K562 (cell line): Measurements from ENCODE around the gene VPS45. TPM values are rescaled to one million over a fixed set of nuclear protein-coding genes. Genes with fewer than 3 reads are reported as not detected.

Source experiments
- CCAR2 ChIP-seq: fragments of 200-400 bp; formaldehyde crosslinking; IDR thresholded peaks from 2 replicates; pipeline ENCODE4 v1.6.1; 2017; ENCODE audit warnings: mild to moderate bottlenecking, low read depth, low read length
- HDAC2 ChIP-seq: fragments of 450-650 bp; IDR thresholded peaks from 2 replicates; pipeline ENCODE4 v1.6.1; 2016; ENCODE audit warnings: mild to moderate bottlenecking
- MBD1 ChIP-seq: fragments of 250-450 bp; sonication (Bioruptor Pico); IDR thresholded peaks from 2 replicates; pipeline ENCODE4 v1.8.0; 2022; ENCODE audit warnings: inconsistent platforms
- POLR2G ChIP-seq: fragments of 200-400 bp; formaldehyde crosslinking; IDR thresholded peaks from 2 replicates; pipeline ENCODE4 v1.6.1; 2017; ENCODE audit warnings: low read depth, mild to moderate bottlenecking, antibody characterized with exemption, low read length, moderate library complexity
- SETDB1 ChIP-seq: IDR thresholded peaks from one replicate; pipeline ENCODE4 v1.6.1; 2012; ENCODE audit warnings: low read length, control low read depth, inconsistent platforms
- TFAM ChIP-seq: fragments of 250-450 bp; sonication (Bioruptor Pico); conservative IDR thresholded peaks from 2 replicates; pipeline ENCODE4 v1.5.0; 2021; ENCODE audit warnings: mild to moderate bottlenecking, moderate library complexity
- ZNF395 ChIP-seq: fragments of 200-800 bp; sonication (Bioruptor generic); IDR thresholded peaks from 2 replicates; pipeline ENCODE4 v1.6.1; 2017; ENCODE audit warnings: missing genetic modification characterization, missing compliant biosample characterization
- polyA plus RNA-seq, 8 experiments: library from polyadenylated mRNA; depleted of rRNA in 4 of 8; stranded (reverse) in 5 of 8; unstranded in 3 of 8; fragments of >200 nt; fragmentation: Nextera tagmentation in 2 of 8; fragmentation: Illumina TruSeq in 1 of 8; extraction: Ambion mirVana in 2 of 8; extraction: Trizol in 1 of 8; gene quantifications; 2 replicates each; pipeline versions ENCODE4 v1.2.1 to v1.2.3, GENCODE V29; 2011 to 2014; ENCODE audit warnings: inconsistent platforms in 1 of 8, missing spikeins in 1 of 8
- total RNA-seq, 7 experiments: library from RNA; depleted of rRNA in 6 of 7; stranded (reverse); fragments of >200 nt in 6 of 7; fragmentation: Illumina TruSeq in 2 of 7; extraction: Trizol in 2 of 7; gene quantifications; 2 replicates each; pipeline versions ENCODE4 v1.2.1 to v1.2.3, GENCODE V29; 2011 to 2021; ENCODE audit warnings: low replicate concordance in 1 of 7
- TF ChIP-seq, protein P1 (sequence below): fragments of 250-450 bp; sonication (Bioruptor Pico); IDR thresholded peaks from 2 replicates; pipeline ENCODE4 v1.8.0; 2021; ENCODE audit warnings: mild to moderate bottlenecking, moderate library complexity
- TF ChIP-seq, protein P2 (sequence below), 2 experiments: fragments of 450-650 bp; formaldehyde crosslinking in 1 of 2; IDR thresholded peaks; 2 replicates each; pipeline versions ENCODE4 v1.4.0 to v1.6.1; 2014 to 2020; ENCODE audit warnings: mild to moderate bottlenecking in 2 of 2, borderline replicate concordance in 1 of 2, low read depth in 1 of 2
- TF ChIP-seq, protein P3 (sequence below): fragments of 450-650 bp; IDR thresholded peaks from 2 replicates; pipeline ENCODE4 v1.6.1; 2017; ENCODE audit warnings: antibody characterized with exemption

The VPS45 gene
- total and polyA plus RNA-seq, 9 of the 15 experiments (the other 6 are each of a cell fraction or from before 2014, with no cell fraction given): 17.9 to 48.2 (median 34.4) TPM

DNA sequence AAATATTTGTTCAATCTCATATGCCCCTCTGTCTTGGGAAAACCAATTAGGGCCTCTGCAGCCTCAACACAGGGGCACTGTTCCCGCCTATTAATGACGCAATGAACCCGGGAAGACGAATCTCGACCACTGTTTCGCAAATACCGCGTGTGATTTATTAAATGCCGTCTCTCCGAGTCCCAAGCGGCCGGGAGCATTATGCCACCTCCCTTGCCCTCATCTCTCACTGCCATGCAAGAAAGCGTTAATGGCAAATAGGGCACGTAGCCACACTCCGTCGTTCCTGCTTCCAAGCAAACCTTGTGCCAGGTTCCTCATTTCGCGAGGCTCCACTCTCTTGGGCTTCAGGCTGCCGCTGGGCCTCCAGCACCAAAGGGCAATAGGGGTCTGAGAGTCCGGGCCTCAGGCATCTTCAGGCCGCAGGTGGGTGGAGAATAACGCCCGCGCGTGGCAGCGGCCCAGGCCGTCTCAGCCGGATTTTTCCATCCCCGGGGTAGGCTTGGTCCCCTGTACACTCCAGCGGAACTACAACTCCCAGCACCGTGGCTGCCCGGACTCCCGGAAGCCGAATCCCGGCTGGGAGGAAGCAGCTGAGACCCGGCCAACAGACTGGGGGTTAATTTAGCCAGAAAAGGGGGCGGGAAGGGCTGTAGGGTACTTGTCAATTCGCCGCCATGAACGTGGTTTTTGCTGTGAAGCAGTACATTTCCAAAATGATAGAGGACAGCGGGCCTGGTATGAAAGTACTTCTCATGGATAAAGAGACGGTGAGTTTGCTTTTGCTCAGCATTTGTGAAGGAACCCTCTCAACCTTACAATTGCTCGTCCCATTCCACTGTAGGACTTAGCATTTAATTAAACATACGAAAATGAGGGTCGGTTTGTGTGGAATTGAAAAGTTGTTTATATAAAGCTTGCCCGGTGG, at the start of gene VPS45 (continued):
- TF ChIP-seq ZNF395: peak; percentile 83
- 0 out of 2 replicates have a peak, but pooled peaks have one; percentile 72 for TF ChIP-seq HDAC2
- TF ChIP-seq POLR2G: peak; percentile 96
- TF ChIP-seq TFAM: no peak
- TF ChIP-seq, protein P1, sequence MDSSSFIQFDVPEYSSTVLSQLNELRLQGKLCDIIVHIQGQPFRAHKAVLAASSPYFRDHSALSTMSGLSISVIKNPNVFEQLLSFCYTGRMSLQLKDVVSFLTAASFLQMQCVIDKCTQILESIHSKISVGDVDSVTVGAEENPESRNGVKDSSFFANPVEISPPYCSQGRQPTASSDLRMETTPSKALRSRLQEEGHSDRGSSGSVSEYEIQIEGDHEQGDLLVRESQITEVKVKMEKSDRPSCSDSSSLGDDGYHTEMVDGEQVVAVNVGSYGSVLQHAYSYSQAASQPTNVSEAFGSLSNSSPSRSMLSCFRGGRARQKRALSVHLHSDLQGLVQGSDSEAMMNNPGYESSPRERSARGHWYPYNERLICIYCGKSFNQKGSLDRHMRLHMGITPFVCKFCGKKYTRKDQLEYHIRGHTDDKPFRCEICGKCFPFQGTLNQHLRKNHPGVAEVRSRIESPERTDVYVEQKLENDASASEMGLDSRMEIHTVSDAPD (CRISPR knock-in tag): no peak
- TF ChIP-seq, protein P2, sequence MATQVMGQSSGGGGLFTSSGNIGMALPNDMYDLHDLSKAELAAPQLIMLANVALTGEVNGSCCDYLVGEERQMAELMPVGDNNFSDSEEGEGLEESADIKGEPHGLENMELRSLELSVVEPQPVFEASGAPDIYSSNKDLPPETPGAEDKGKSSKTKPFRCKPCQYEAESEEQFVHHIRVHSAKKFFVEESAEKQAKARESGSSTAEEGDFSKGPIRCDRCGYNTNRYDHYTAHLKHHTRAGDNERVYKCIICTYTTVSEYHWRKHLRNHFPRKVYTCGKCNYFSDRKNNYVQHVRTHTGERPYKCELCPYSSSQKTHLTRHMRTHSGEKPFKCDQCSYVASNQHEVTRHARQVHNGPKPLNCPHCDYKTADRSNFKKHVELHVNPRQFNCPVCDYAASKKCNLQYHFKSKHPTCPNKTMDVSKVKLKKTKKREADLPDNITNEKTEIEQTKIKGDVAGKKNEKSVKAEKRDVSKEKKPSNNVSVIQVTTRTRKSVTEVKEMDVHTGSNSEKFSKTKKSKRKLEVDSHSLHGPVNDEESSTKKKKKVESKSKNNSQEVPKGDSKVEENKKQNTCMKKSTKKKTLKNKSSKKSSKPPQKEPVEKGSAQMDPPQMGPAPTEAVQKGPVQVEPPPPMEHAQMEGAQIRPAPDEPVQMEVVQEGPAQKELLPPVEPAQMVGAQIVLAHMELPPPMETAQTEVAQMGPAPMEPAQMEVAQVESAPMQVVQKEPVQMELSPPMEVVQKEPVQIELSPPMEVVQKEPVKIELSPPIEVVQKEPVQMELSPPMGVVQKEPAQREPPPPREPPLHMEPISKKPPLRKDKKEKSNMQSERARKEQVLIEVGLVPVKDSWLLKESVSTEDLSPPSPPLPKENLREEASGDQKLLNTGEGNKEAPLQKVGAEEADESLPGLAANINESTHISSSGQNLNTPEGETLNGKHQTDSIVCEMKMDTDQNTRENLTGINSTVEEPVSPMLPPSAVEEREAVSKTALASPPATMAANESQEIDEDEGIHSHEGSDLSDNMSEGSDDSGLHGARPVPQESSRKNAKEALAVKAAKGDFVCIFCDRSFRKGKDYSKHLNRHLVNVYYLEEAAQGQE (IDR thresholded peaks at IDR 0.05; ENCODE audit: borderline replicate concordance): peak; percentile 95
- TF ChIP-seq, protein P2 (CRISPR knock-in tag; IDR thresholded peaks at IDR 0.05; ENCODE audit: low read depth): 0 out of 2 replicates have a peak, but pooled peaks have one; percentile 13
- no peak for TF ChIP-seq CCAR2
- no peak for TF ChIP-seq MBD1
- TF ChIP-seq, protein P3, sequence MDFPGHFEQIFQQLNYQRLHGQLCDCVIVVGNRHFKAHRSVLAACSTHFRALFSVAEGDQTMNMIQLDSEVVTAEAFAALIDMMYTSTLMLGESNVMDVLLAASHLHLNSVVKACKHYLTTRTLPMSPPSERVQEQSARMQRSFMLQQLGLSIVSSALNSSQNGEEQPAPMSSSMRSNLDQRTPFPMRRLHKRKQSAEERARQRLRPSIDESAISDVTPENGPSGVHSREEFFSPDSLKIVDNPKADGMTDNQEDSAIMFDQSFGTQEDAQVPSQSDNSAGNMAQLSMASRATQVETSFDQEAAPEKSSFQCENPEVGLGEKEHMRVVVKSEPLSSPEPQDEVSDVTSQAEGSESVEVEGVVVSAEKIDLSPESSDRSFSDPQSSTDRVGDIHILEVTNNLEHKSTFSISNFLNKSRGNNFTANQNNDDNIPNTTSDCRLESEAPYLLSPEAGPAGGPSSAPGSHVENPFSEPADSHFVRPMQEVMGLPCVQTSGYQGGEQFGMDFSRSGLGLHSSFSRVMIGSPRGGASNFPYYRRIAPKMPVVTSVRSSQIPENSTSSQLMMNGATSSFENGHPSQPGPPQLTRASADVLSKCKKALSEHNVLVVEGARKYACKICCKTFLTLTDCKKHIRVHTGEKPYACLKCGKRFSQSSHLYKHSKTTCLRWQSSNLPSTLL: no peak
- no peak for TF ChIP-seq SETDB1
